COLO668 (cell line): Measurements from ENCODE around the gene DOCK7.
"Not testable (repeated sequence)": the region's sequence is repeated elsewhere in the genome, so short reads cannot be mapped to it uniquely, and the experiment has no call there.

Source experiments
- DNase-seq: peaks from one replicate; lab custom pipeline; 2025; ENCODE audit not compliant: unreplicated experiment; lab: John Stamatoyannopoulos, UW

The DOCK7 gene

DNA sequence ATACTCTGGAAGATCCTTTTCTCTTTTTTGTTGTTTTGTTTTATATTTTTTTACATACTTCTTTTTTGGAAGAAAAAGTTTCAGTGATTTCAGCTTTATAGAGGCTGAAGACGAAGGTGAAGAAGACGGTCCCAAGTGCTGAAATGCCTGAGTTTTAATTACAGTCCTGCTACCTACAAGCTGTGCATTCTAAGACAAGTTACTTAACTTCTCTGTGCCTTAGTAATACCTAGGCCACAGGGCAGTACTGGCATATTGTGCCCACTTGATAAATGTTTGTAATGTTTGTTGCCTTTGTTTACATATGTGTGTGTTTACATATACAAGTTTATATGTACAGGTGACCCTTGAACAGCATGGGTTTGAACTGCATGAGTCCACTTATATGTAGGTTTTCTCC lies 147.1 kb downstream of the DOCK7 start:
- DNase-seq: no peak

- no peak for DNase-seq
These were observed 149.1 kb downstream of the DOCK7 start for GRCh38 chr1:62539028-62539447.

DNA sequence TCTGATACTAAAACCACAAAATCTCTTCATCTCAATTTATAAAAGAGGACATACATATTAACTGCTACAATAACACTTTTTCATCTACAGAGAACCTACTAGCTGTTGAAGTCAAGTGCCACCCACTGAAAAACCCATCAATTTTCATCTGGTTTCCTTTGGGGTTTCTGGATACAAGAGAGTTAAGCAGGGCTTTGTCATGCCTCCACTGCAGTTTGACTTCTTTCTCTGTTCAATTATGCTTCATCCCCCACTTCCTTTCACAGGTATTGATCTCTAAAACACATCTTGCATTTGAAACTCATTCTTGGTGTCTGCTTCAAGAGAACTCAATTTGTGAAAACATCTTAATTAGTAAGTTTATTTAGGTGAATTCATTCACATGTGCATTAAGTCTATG lies 151.3 kb downstream of the DOCK7 start:
- no peak for DNase-seq

- DNase-seq: no peak
These were observed 157.6 kb downstream of the DOCK7 start for GRCh38 chr1:62530516-62531154.

- no peak for DNase-seq
These were observed 159.0 kb downstream of the DOCK7 start for GRCh38 chr1:62529227-62529626.

DNA sequence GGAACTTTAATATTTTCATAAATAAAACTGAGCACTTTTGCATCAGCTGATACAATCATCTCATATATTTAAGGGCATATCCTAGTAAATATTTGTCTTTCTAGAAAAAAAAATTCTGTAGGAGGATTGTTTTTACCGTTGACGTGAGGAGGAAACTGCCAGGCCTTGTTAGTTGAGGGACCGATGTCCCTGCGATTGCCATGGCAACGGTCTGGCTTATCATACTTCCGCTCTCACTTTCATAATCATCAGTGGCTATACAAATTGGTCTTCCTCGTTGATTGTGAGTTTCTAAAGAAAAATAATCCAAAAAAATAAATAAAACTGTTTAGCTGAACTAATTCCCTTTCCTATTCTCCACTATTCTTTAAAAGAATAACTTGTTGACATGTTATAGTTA lies 160.2 kb downstream of the DOCK7 start:
- DNase-seq: no peak

GRCh38 chr1:62527346-62527745 lies 160.8 kb downstream of the DOCK7 start:
- not testable (repeated sequence) for DNase-seq

GRCh38 chr1:62523860-62524259 lies 164.3 kb downstream of the DOCK7 start:
- DNase-seq: no peak

DNA sequence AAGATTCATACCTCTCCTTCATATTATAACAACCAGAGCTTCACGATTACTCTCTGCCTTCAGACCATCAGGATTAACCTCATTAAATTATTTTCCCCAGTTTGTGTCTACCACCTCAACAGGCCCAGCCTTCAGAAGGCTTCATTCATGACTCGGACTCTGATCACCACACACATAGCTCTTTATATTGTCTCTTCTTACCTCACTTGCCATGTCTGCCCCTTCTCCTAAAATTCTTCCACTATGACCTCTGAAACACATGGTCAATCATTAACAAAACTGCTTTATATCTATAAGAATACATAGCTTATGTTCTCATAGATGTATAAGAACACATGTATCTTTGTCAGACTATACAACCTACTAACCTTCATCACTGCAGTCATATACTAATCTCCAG lies 171.6 kb downstream of the DOCK7 start:
- DNase-seq: no peak

GRCh38 chr1:62514746-62515423 lies 173.3 kb downstream of the DOCK7 start:
- DNase-seq: no peak

GRCh38 chr1:62513013-62513412 lies 175.2 kb downstream of the DOCK7 start:
- no peak for DNase-seq

GRCh38 chr1:62509028-62509427 lies 179.2 kb downstream of the DOCK7 start:
- DNase-seq: no peak

- DNase-seq: peak; percentile 22
These were observed 179.9 kb downstream of the DOCK7 start for GRCh38 chr1:62508187-62508758.

GRCh38 chr1:62500210-62500609 lies 188.0 kb downstream of the DOCK7 start:
- no peak for DNase-seq

DNA sequence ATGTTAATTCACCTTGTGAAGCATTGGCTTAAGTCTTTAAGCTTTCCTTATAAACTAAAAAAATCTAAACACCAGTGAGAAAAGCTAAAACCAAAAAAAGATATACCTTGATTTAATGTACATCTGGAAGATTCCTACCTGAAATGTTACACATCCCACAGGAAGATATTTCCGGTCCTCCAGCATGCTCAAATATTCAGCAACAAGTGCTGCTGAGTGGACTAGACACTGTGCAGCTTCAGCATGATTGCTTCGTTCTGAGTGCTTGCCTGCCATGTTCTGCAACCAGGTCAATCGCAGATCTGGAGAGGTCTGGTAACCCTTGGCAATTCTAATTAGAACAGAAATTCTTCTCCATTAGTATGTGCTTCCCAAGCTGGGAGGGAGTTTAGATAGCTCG lies 194.0 kb downstream of the DOCK7 start:
- no peak for DNase-seq

DNA sequence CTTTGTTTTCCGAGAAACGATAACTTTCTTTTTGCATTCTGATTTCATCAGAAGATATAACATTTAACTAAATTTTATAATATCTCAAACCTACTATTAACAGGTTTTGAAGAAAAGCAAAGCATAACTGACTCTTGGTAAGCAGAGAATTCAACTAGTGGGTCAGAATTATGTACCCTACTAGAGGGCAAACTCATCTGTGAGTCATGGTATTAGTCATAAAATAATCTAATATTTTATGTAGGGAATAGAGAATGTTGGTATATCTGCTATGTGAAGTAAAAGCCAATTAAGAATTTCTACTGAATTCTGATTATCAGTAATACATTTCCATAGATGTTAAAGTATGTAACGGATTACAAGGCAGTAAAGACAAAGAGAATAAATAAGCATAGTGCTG lies 194.5 kb downstream of the DOCK7 start:
- DNase-seq: no peak

DNA sequence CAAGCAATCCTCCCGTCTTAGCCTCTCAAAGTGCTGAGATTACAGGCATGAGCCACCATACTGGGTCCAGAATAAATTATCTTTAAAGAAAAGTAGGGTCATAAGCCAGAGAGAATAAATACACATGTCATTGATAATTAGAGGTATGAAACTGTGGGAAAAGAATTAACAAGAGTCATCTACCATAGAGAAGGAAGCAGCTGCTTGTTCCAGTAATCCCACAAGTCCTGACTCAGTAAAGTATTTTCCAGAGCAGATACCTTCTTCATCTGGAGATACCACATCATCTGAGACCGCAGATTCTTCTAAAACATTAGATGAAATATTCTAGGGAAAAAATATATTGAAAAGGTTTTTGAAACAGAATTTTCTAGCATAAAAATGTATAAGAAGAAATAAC lies 195.7 kb downstream of the DOCK7 start:
- DNase-seq: no peak

- no peak for DNase-seq
These were observed 200.2 kb downstream of the DOCK7 start for GRCh38 chr1:62487956-62488355.

DNA sequence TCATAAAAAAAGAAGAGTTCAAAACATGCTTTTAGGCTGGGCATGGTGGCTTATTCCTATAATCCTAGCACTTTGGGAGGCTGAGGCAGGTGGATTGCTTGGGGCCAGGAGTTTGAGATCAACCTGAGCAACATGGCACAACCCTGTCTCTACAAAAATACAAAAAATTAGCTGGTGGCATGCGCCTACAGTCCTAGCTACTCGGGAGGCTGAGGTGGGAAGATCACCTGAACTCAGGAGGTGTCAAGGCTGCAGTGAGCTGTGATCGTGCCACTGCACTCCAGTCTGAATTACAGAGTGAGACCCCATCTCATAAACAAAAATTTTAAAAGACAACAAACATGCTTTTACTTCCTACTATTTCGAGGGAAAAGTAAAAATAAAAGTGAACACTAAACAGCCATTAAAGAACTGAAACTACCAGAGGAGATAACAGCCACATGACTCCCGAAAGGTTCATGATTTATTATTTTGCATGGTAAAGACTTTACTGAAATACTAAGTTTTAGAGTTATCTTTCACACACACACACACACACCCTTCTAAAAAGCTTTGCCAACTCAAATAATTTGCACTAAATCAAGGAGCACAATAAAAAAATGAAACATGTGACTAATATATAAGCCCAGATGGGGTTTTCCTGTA lies 203.2 kb downstream of the DOCK7 start:
- DNase-seq: no peak

DNA sequence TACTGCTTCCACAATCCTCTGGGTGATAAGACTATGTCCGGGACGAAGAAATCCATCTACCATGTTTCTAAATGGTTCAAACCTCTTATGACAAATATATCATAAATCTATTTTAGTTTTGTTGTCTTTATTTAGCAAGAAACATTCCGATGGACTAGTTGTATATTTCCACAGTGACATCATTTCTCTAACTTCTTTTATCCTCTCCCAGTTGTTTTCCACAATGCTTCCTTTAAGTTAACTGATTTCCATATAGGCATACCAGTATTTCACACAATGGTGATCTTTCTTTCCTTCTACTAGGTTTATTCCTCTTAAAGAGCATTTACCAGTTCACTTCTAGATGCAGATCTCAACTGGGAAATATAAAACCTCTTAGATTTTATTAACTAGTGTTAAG lies 206.5 kb downstream of the DOCK7 start:
- DNase-seq: no peak

- no peak for DNase-seq
These were observed 211.5 kb downstream of the DOCK7 start for GRCh38 chr1:62476525-62477219.

GRCh38 chr1:62467092-62467491 lies 221.1 kb downstream of the DOCK7 start:
- DNase-seq: no peak
